HepG2 (cell line): ENCODE measurements around the gene MTUS2. TPM values are rescaled to one million over a fixed set of nuclear protein-coding genes. Genes with fewer than 3 reads are reported as not detected.

ENCODE experiments used
- ATAC-seq: fragments of 200-7000 bp; cut with Tn5 transposase; 3 replicates; pipeline ENCODE4 v1.9.1; 2020; ENCODE audit warnings: mild to moderate bottlenecking, moderate library complexity
- BruUV-seq: library from RNA; stranded (reverse); fragments of 400-500 nt; replicated peaks from 2 replicates; lab custom pipeline; 2021; lab: Mats Ljungman, UMichigan
- CTCF ChIA-PET: fragments of 300-600 bp; formaldehyde crosslinking; extraction: SDS; loops from one replicate; lab custom pipeline; 2021; ENCODE audit warnings: low total read pairs, inconsistent platforms, low intra/inter-chr PET ratio; lab: Yijun Ruan, JAX
- POLR2A ChIA-PET: fragments of 350-600 bp; sonication (Branson Sonifier 250); formaldehyde crosslinking; loops from one replicate; lab custom pipeline; 2020; ENCODE audit warnings: antibody characterized with exemption, inconsistent platforms; lab: Yijun Ruan, JAX
- DNase-seq: peaks from one replicate; pipeline ENCODE4 v3.0.0-alpha.2; 2015; ENCODE audit warnings: low spot score
- FAIRE-seq: peaks from 3 replicates; lab custom pipeline; 2011; peaks lifted over from hg19 to GRCh38; lab: Jason Lieb, UNC
- H2AFZ ChIP-seq: one replicate; pipeline ENCODE4 v1.6.1; 2011; ENCODE audit warnings: low read length, inconsistent platforms
- H3K27ac ChIP-seq: fragments of 300-600 bp; 3 replicates; pipeline ENCODE4 v1.8.0; 2011; ENCODE audit warnings: mixed run types, mild to moderate bottlenecking, mixed read lengths, low read length, inconsistent platforms; ENCODE audit not compliant: insufficient read depth; ENCODE audit errors: extremely low read length
- H3K27me3 ChIP-seq, 2 experiments: fragments of 200-600 bp in 1 of 2; 2 replicates in 1 of 2; 3 replicates in 1 of 2; pipeline versions ENCODE4 v1.6.0 to v1.8.0; 2011; ENCODE audit warnings: low read length in 2 of 2, mild to moderate bottlenecking in 2 of 2, moderate library complexity in 2 of 2, inconsistent platforms in 1 of 2; ENCODE audit not compliant: insufficient read depth in 2 of 2, control insufficient read depth in 1 of 2
- H3K36me3 ChIP-seq, 2 experiments: fragments of 200-600 bp in 1 of 2; replicated peaks in 1 of 2; 2 replicates in 1 of 2; 3 replicates in 1 of 2; pipeline versions ENCODE4 v1.5.1 to v1.8.0; 2011; ENCODE audit warnings: low read length in 2 of 2, inconsistent platforms in 1 of 2; ENCODE audit not compliant: insufficient read depth in 2 of 2, control insufficient read depth in 1 of 2
- H3K4me1 ChIP-seq: 2 replicates; pipeline ENCODE4 v1.5.1; 2012; ENCODE audit warnings: low read length, inconsistent platforms; ENCODE audit not compliant: insufficient read depth
- H3K4me2 ChIP-seq: 2 replicates; pipeline ENCODE4 v1.6.0; 2011; ENCODE audit warnings: low read depth, low read length, inconsistent platforms
- H3K4me3 ChIP-seq, 3 experiments: fragments of 200-600 bp in 1 of 3; sonication (generic), shearing (Covaris generic) in 1 of 3; replicated peaks in 1 of 3; 2 replicates each; pipeline ENCODE4 v1.5.1; 2011 to 2016; ENCODE audit warnings: low read length in 3 of 3, inconsistent platforms in 2 of 3, low read depth in 2 of 3, mild to moderate bottlenecking in 2 of 3, control low read depth in 1 of 3, mixed read lengths in 1 of 3; ENCODE audit not compliant: insufficient read depth in 1 of 3
- H3K79me2 ChIP-seq: one replicate; pipeline ENCODE4 v1.6.1; 2011; ENCODE audit warnings: low read length, inconsistent platforms; ENCODE audit not compliant: insufficient read depth
- H3K9ac ChIP-seq: 2 replicates; pipeline ENCODE4 v1.6.0; 2011; ENCODE audit warnings: mild to moderate bottlenecking, low read depth, low read length, inconsistent platforms; ENCODE audit not compliant: insufficient read depth
- H3K9me3 ChIP-seq: 2 replicates; pipeline ENCODE4 v1.5.1; 2012; ENCODE audit warnings: mild to moderate bottlenecking, low read length
- H4K20me1 ChIP-seq: 2 replicates; pipeline ENCODE4 v1.6.0; 2011; ENCODE audit warnings: inconsistent platforms, mild to moderate bottlenecking, low read length, moderate library complexity; ENCODE audit not compliant: insufficient read depth
- CBFB ChIP-seq: sonication (generic); formaldehyde crosslinking; IDR thresholded peaks from 2 replicates; pipeline ENCODE4 v1.4.0; 2020; ENCODE audit warnings: missing genetic modification reagents
- CBX1 ChIP-seq: IDR thresholded peaks from one replicate; pipeline ENCODE4 v1.6.1; 2016; ENCODE audit warnings: antibody characterized with exemption, low read depth
- IKZF4 ChIP-seq: sonication (generic); formaldehyde crosslinking; IDR thresholded peaks from 2 replicates; pipeline ENCODE4 v1.5.1; 2020; ENCODE audit warnings: borderline replicate concordance, mild to moderate bottlenecking, low read depth, missing genetic modification reagents; ENCODE audit errors: not compliant biosample characterization
- TCF7 ChIP-seq: sonication (generic); IDR thresholded peaks from 2 replicates; pipeline ENCODE4 v1.6.1; 2016; ENCODE audit warnings: antibody characterized with exemption, low read depth
- ZFY ChIP-seq: sonication (generic); formaldehyde crosslinking; IDR thresholded peaks from 2 replicates; pipeline ENCODE4 v1.4.0; 2020; ENCODE audit warnings: missing genetic modification reagents
- ZSCAN31 ChIP-seq: sonication (generic); formaldehyde crosslinking; IDR thresholded peaks from 2 replicates; pipeline ENCODE4 v1.5.0; 2020; ENCODE audit warnings: low read depth, mild to moderate bottlenecking, missing genetic modification reagents
- WGBS: methylation state at CpG from one replicate; pipeline ENCODE4 v1.1.6; 2017; ENCODE audit warnings: low lambda C conversion rate; 5-methylcytosine and 5-hydroxymethylcytosine counted together
- in situ Hi-C: cut with HindIII; loops from 2 replicates; pipeline ENCODE4 v1.10.0; 2017; ENCODE audit warnings: low pct_unique_long_range_greater_than_20kb; ENCODE audit not compliant: extremely low pct_ligation_motif_present
- intact Hi-C: fragments of 100-400 bp; cut with micrococcal nuclease; formaldehyde crosslinking; loops from one replicate; pipeline ENCODE4 v1.10.0; 2022; ENCODE audit not compliant: unreplicated experiment
- polyA plus RNA-seq, 8 experiments: library from polyadenylated mRNA; depleted of rRNA in 3 of 8; stranded (reverse) in 7 of 8; unstranded in 1 of 8; fragments of >200 nt; fragmentation: Illumina TruSeq in 4 of 8; extraction: Trizol in 4 of 8; gene quantifications; 2 replicates each; pipeline versions ENCODE4 v1.2.1 to v1.2.3, GENCODE V29; 2011 to 2016; ENCODE audit warnings: low read depth in 4 of 8, missing spikeins in 1 of 8, mixed read lengths in 1 of 8; ENCODE audit not compliant: insufficient read depth in 1 of 8
- total RNA-seq, 5 experiments: library from RNA; depleted of rRNA; stranded (reverse); fragments of >200 nt; fragmentation: Illumina TruSeq; extraction: Trizol; gene quantifications; 2 replicates each; pipeline ENCODE4 v1.2.3, GENCODE V29; 2016; ENCODE audit warnings: low read depth in 1 of 5
- TF ChIP-seq, protein P1 (sequence below): sonication (generic); formaldehyde crosslinking; IDR thresholded peaks from 2 replicates; pipeline ENCODE4 v1.5.1; 2020; ENCODE audit warnings: mild to moderate bottlenecking, missing genetic modification reagents, moderate library complexity
- TF ChIP-seq, protein P2 (sequence below): sonication (generic); formaldehyde crosslinking; IDR thresholded peaks from 2 replicates; pipeline ENCODE4 v1.5.0; 2020; ENCODE audit warnings: missing genetic modification reagents

Gene MTUS2
- total and polyA plus RNA-seq, 2 of the 13 experiments (the other 11 are each of a cell fraction or from before 2014, with no cell fraction given): not detected

DNA sequence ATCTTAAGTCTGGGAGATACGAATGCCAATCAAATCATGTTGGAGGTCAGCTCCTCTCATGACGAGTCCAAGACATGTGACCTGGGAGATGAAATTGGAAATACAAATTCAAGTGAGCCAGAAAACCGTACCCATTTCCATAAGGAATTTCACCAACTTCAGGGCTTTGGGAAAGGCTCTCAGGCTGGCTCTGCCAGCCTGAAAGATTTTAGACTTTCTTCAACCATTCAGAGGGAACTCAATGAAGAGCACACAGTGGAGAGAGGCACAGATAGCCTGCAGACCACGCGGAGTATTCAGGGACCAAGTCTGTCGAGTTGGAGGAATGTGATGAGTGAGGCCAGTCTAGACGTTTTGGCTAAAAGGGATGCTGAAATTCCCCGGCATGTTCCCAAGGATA, 204.6 kb downstream of the MTUS2 start:
- intact Hi-C loops: no loop called here
- TF ChIP-seq ZSCAN31 (CRISPR knock-in tag) (no peak), CBFB (CRISPR knock-in tag) (no peak), IKZF4 (CRISPR knock-in tag) (no peak), ZFY (no peak), TCF7 (no peak), CBX1 (no peak)
- TF ChIP-seq, protein P1, sequence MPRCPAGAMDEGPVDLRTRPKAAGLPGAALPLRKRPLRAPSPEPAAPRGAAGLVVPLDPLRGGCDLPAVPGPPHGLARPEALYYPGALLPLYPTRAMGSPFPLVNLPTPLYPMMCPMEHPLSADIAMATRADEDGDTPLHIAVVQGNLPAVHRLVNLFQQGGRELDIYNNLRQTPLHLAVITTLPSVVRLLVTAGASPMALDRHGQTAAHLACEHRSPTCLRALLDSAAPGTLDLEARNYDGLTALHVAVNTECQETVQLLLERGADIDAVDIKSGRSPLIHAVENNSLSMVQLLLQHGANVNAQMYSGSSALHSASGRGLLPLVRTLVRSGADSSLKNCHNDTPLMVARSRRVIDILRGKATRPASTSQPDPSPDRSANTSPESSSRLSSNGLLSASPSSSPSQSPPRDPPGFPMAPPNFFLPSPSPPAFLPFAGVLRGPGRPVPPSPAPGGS (CRISPR knock-in tag): no peak
- TF ChIP-seq, protein P2, sequence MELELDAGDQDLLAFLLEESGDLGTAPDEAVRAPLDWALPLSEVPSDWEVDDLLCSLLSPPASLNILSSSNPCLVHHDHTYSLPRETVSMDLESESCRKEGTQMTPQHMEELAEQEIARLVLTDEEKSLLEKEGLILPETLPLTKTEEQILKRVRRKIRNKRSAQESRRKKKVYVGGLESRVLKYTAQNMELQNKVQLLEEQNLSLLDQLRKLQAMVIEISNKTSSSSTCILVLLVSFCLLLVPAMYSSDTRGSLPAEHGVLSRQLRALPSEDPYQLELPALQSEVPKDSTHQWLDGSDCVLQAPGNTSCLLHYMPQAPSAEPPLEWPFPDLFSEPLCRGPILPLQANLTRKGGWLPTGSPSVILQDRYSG: no peak
- TF ChIP-seq, all 625 proteins: peak for 0
- no peaks in the 10 kb centered on the region for H3K36me3 ChIP-seq
- POLR2A ChIA-PET: no interaction called here
- H3K27me3 ChIP-seq: no peaks in the 10 kb centered on the region
- CTCF ChIA-PET: no interaction called here
- no TSS peak for BruUV-seq
- H3K9me3 ChIP-seq: peaks cover 78% of the 10 kb centered on the region
- DNase-seq: no peak
- H3K4me3 ChIP-seq: no peak overlapping the region
- no peaks in the 10 kb centered on the region for H4K20me1 ChIP-seq
- no peaks in the 10 kb centered on the region for H3K79me2 ChIP-seq
- H3K4me1 ChIP-seq: no peaks in the 10 kb centered on the region
- in situ Hi-C loops: no loop called here
- H3K4me2 ChIP-seq: no peak overlapping the region
- no peak overlapping the region for H3K9ac ChIP-seq
- H2AFZ ChIP-seq: no peak overlapping the region
- WGBS: 0% methylated on average over 8 of the region's 8 CpGs
- no peak overlapping the region for H3K27ac ChIP-seq
- no peak for ATAC-seq
- no peak for FAIRE-seq
